HepG2 (cell line): ENCODE data around the gene BLMH. TPM values are rescaled to one million over a fixed set of nuclear protein-coding genes. Genes with fewer than 3 reads are reported as not detected.
A peak's percentile ranks its signal among the peaks of the same experiment; 100 is the strongest.

Experiments
- ARNT2 ChIP-seq: sonication (generic); formaldehyde crosslinking; IDR thresholded peaks from 2 replicates; pipeline ENCODE4 v1.8.0; 2022; ENCODE audit warnings: mild to moderate bottlenecking, low read depth, missing genetic modification reagents, moderate library complexity
- MTA1 ChIP-seq: sonication (generic); formaldehyde crosslinking; IDR thresholded peaks from 2 replicates; pipeline ENCODE4 v1.4.0; 2020; ENCODE audit warnings: missing genetic modification reagents, mild to moderate bottlenecking, borderline replicate concordance
- NFE2 ChIP-seq: sonication (generic); formaldehyde crosslinking; IDR thresholded peaks from 2 replicates; pipeline ENCODE4 v1.4.0; 2020; ENCODE audit warnings: missing genetic modification reagents
- NFYC ChIP-seq: IDR thresholded peaks from 2 replicates; pipeline ENCODE4 v1.6.1; 2016; ENCODE audit warnings: missing genetic modification reagents, missing compliant biosample characterization
- PPARG ChIP-seq: conservative IDR thresholded peaks from 2 replicates; pipeline ENCODE4 v1.6.1; 2016; ENCODE audit warnings: missing biosample characterization, missing genetic modification reagents
- SAP130 ChIP-seq: IDR thresholded peaks from 2 replicates; pipeline ENCODE4 v1.6.1; 2016; ENCODE audit warnings: low read depth
- SMARCC2 ChIP-seq: fragments of 450-650 bp; IDR thresholded peaks from 2 replicates; pipeline ENCODE4 v1.6.1; 2017; ENCODE audit warnings: antibody characterized with exemption, mild to moderate bottlenecking
- ZNF331 ChIP-seq: sonication (generic); formaldehyde crosslinking; IDR thresholded peaks from 2 replicates; pipeline ENCODE4 v1.4.0; 2020; ENCODE audit warnings: missing genetic modification reagents
- ZNF496 ChIP-seq: sonication (generic); formaldehyde crosslinking; IDR thresholded peaks from 2 replicates; pipeline ENCODE4 v1.8.1; 2023; ENCODE audit warnings: mild to moderate bottlenecking, moderate library complexity, missing genetic modification reagents; ENCODE audit not compliant: insufficient replicate concordance
- ZNF501 ChIP-seq: sonication (generic); formaldehyde crosslinking; IDR thresholded peaks from 2 replicates; pipeline ENCODE4 v1.5.1; 2020; ENCODE audit warnings: mild to moderate bottlenecking, moderate library complexity, missing genetic modification reagents
- ZNF510 ChIP-seq: sonication (generic); formaldehyde crosslinking; IDR thresholded peaks from 2 replicates; pipeline ENCODE4 v1.4.0; 2020; ENCODE audit warnings: low read depth, mild to moderate bottlenecking, missing genetic modification reagents
- ZNF761 ChIP-seq: sonication (generic); formaldehyde crosslinking; conservative IDR thresholded peaks from 2 replicates; pipeline ENCODE4 v1.4.0; 2020; ENCODE audit warnings: mild to moderate bottlenecking, missing genetic modification reagents
- ZSCAN29 ChIP-seq: sonication (generic); formaldehyde crosslinking; conservative IDR thresholded peaks from 2 replicates; pipeline ENCODE4 v1.4.0; 2020; ENCODE audit warnings: mild to moderate bottlenecking, missing genetic modification reagents
- polyA plus RNA-seq, 8 experiments: library from polyadenylated mRNA; depleted of rRNA in 3 of 8; stranded (reverse) in 7 of 8; unstranded in 1 of 8; fragments of >200 nt; fragmentation: Illumina TruSeq in 4 of 8; extraction: Trizol in 4 of 8; gene quantifications; 2 replicates each; pipeline versions ENCODE4 v1.2.1 to v1.2.3, GENCODE V29; 2011 to 2016; ENCODE audit warnings: low read depth in 4 of 8, missing spikeins in 1 of 8, mixed read lengths in 1 of 8; ENCODE audit not compliant: insufficient read depth in 1 of 8
- total RNA-seq, 5 experiments: library from RNA; depleted of rRNA; stranded (reverse); fragments of >200 nt; fragmentation: Illumina TruSeq; extraction: Trizol; gene quantifications; 2 replicates each; pipeline ENCODE4 v1.2.3, GENCODE V29; 2016; ENCODE audit warnings: low read depth in 1 of 5
- TF ChIP-seq, protein P1 (sequence below): sonication (generic); formaldehyde crosslinking; IDR thresholded peaks from 2 replicates; pipeline ENCODE4 v1.9.0; 2021; ENCODE audit warnings: missing genetic modification reagents, borderline replicate concordance
- TF ChIP-seq, protein P2 (sequence below): sonication (generic); formaldehyde crosslinking; IDR thresholded peaks from 2 replicates; pipeline ENCODE4 v1.5.1; 2020; ENCODE audit warnings: mild to moderate bottlenecking, moderate library complexity, missing genetic modification reagents
- TF ChIP-seq, protein P3 (sequence below): sonication (generic); formaldehyde crosslinking; IDR thresholded peaks from 2 replicates; pipeline ENCODE4 v1.5.0; 2020; ENCODE audit warnings: missing genetic modification reagents
- TF ChIP-seq, protein P4 (sequence below): sonication (generic); formaldehyde crosslinking; IDR thresholded peaks from 2 replicates; pipeline ENCODE4 v1.4.0; 2020; ENCODE audit warnings: missing genetic modification reagents
- TF ChIP-seq, protein P5 (sequence below): IDR thresholded peaks from 2 replicates; pipeline ENCODE4 v1.6.1; 2016; ENCODE audit warnings: low read depth, borderline replicate concordance

BLMH gene
- total and polyA plus RNA-seq, 2 of the 13 experiments (the other 11 are each of a cell fraction or from before 2014, with no cell fraction given) = 12.1 to 41.0 TPM

DNA sequence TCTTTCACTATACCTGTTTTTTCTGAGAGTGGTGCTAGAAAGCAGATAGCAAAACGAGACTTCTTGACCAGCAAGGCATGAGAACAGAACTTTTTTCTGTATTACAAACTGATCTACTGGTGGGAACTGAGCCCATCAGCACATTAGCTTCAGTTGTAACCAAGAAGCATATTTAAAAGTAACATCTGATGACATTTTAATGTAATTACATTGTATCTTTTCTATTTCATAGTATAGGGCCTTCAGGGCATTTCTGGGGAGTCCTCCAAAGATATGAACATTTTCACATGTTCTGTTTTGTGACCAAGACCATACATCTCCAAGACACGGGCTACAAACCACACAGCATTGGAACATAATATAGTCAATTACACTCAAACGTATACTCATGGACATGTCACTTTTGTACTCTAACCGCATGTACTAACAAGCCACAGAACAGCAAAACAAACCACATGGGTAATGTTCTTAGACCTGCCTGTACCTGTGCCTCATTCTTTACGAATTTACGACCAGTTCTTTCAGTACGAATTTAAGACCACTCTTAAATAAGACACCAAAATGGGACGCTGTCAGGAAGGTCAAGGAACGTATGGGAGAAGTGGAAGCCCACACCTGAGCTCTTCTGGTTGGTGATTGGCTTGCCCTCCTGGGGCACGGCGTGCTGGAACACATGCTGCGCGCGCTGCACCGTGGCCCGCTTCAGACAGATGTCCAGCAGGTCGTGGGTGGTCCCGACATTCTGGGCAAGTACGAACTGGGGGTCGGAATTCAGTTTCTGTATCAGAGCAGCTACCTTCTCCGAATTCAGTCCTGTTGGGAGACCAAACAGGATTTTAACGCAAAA is 825 bp downstream of the BLMH start (continued):
- TF ChIP-seq, protein P1, sequence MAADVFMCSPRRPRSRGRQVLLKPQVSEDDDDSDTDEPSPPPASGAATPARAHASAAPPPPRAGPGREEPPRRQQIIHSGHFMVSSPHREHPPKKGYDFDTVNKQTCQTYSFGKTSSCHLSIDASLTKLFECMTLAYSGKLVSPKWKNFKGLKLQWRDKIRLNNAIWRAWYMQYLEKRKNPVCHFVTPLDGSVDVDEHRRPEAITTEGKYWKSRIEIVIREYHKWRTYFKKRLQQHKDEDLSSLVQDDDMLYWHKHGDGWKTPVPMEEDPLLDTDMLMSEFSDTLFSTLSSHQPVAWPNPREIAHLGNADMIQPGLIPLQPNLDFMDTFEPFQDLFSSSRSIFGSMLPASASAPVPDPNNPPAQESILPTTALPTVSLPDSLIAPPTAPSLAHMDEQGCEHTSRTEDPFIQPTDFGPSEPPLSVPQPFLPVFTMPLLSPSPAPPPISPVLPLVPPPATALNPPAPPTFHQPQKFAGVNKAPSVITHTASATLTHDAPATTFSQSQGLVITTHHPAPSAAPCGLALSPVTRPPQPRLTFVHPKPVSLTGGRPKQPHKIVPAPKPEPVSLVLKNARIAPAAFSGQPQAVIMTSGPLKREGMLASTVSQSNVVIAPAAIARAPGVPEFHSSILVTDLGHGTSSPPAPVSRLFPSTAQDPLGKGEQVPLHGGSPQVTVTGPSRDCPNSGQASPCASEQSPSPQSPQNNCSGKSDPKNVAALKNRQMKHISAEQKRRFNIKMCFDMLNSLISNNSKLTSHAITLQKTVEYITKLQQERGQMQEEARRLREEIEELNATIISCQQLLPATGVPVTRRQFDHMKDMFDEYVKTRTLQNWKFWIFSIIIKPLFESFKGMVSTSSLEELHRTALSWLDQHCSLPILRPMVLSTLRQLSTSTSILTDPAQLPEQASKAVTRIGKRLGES (CRISPR knock-in tag) = no peak
- no peak for TF ChIP-seq ARNT2 (CRISPR knock-in tag)
- peak; percentile 61 for TF ChIP-seq NFYC
- peak; percentile 71 for TF ChIP-seq SAP130 (CRISPR knock-in tag)
- no peak for TF ChIP-seq ZNF510
- TF ChIP-seq, protein P2, sequence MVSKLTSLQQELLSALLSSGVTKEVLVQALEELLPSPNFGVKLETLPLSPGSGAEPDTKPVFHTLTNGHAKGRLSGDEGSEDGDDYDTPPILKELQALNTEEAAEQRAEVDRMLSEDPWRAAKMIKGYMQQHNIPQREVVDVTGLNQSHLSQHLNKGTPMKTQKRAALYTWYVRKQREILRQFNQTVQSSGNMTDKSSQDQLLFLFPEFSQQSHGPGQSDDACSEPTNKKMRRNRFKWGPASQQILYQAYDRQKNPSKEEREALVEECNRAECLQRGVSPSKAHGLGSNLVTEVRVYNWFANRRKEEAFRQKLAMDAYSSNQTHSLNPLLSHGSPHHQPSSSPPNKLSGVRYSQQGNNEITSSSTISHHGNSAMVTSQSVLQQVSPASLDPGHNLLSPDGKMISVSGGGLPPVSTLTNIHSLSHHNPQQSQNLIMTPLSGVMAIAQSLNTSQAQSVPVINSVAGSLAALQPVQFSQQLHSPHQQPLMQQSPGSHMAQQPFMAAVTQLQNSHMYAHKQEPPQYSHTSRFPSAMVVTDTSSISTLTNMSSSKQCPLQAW (CRISPR knock-in tag) = no peak
- no peak for TF ChIP-seq PPARG (CRISPR knock-in tag)
- no peak for TF ChIP-seq NFE2
- TF ChIP-seq SMARCC2 = no peak
- no peak for TF ChIP-seq MTA1
- TF ChIP-seq ZNF761 (CRISPR knock-in tag) = no peak; the same call in 1 of the 2 replicates
- TF ChIP-seq, protein P3, sequence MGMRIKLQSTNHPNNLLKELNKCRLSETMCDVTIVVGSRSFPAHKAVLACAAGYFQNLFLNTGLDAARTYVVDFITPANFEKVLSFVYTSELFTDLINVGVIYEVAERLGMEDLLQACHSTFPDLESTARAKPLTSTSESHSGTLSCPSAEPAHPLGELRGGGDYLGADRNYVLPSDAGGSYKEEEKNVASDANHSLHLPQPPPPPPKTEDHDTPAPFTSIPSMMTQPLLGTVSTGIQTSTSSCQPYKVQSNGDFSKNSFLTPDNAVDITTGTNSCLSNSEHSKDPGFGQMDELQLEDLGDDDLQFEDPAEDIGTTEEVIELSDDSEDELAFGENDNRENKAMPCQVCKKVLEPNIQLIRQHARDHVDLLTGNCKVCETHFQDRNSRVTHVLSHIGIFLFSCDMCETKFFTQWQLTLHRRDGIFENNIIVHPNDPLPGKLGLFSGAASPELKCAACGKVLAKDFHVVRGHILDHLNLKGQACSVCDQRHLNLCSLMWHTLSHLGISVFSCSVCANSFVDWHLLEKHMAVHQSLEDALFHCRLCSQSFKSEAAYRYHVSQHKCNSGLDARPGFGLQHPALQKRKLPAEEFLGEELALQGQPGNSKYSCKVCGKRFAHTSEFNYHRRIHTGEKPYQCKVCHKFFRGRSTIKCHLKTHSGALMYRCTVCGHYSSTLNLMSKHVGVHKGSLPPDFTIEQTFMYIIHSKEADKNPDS = 0 out of 2 replicates have a peak, but pooled peaks have one; percentile 2
- no peak for TF ChIP-seq ZNF496 (CRISPR knock-in tag)
- TF ChIP-seq, protein P4, sequence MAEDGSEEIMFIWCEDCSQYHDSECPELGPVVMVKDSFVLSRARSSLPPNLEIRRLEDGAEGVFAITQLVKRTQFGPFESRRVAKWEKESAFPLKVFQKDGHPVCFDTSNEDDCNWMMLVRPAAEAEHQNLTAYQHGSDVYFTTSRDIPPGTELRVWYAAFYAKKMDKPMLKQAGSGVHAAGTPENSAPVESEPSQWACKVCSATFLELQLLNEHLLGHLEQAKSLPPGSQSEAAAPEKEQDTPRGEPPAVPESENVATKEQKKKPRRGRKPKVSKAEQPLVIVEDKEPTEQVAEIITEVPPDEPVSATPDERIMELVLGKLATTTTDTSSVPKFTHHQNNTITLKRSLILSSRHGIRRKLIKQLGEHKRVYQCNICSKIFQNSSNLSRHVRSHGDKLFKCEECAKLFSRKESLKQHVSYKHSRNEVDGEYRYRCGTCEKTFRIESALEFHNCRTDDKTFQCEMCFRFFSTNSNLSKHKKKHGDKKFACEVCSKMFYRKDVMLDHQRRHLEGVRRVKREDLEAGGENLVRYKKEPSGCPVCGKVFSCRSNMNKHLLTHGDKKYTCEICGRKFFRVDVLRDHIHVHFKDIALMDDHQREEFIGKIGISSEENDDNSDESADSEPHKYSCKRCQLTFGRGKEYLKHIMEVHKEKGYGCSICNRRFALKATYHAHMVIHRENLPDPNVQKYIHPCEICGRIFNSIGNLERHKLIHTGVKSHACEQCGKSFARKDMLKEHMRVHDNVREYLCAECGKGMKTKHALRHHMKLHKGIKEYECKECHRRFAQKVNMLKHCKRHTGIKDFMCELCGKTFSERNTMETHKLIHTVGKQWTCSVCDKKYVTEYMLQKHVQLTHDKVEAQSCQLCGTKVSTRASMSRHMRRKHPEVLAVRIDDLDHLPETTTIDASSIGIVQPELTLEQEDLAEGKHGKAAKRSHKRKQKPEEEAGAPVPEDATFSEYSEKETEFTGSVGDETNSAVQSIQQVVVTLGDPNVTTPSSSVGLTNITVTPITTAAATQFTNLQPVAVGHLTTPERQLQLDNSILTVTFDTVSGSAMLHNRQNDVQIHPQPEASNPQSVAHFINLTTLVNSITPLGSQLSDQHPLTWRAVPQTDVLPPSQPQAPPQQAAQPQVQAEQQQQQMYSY (CRISPR knock-in tag) = no peak
- peak; percentile 4; the same call in 1 of the 2 replicates for TF ChIP-seq ZNF331
- TF ChIP-seq ZNF501 (CRISPR knock-in tag) = peak; percentile 61
- no peak for TF ChIP-seq ZSCAN29 (CRISPR knock-in tag)
- TF ChIP-seq, protein P5, sequence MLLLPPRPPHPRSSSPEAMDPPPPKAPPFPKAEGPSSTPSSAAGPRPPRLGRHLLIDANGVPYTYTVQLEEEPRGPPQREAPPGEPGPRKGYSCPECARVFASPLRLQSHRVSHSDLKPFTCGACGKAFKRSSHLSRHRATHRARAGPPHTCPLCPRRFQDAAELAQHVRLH = no peak
